Activated CD4-positive, alpha-beta T cell treated with anti-CD3 and anti-CD28 coated beads, Interleukin-2, amount 50 U/mL, for 48 hours (primary cell): ENCODE results near the gene OPCML.
A peak's percentile ranks its signal among the peaks of the same experiment; 100 is the strongest.
"Not testable (repeated sequence)": the region's sequence is repeated elsewhere in the genome, so short reads cannot be mapped to it uniquely, and the experiment has no call there.

ENCODE experiments used
- DNase-seq, 2 experiments: peaks; one replicate each; pipeline ENCODE4 v3.0.0-alpha.2; 2020

OPCML gene

DNA sequence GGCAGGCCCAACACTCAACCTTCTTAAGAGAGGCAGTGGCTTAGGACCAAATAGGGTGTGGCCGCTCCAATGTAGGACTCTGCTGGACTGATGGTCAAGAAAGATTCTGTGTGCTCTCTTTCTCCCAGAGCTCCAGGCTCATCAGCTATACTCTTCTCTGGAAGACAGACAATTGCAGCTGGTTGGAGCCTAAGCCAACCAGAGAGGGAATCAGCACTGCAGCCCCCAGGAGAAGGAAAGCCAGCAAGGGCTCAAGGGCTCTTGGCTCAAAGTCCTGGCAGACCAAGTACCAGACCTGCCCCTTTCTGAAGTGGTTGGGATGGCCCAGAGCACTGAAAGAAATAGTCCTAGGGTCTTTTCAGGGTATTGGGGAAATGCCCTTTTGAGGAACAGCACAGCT is 1084.5 kb downstream of the OPCML start:
- DNase-seq: no peak

DNA sequence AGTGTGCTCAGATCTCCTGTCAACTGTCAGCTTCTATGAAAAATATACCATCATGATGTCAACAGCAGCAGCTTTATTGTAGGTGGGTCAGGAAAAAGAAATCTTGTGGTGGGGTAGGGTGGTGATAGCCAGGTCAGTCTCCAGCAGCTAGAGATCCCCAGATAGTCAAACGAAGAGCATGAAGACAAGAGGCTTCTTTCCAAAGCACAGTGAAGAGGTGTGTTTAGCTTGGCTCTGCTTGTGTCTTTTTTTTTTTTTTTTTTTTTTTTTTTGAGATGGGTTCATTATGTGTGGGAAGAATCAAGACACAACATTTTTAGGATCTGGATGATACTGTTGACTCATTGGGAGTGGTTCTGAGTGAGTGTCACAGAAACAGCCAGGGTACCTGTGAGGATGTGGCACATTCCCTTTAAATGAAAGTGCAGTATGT is 1086.4 kb downstream of the OPCML start:
- DNase-seq: no peak

DNA sequence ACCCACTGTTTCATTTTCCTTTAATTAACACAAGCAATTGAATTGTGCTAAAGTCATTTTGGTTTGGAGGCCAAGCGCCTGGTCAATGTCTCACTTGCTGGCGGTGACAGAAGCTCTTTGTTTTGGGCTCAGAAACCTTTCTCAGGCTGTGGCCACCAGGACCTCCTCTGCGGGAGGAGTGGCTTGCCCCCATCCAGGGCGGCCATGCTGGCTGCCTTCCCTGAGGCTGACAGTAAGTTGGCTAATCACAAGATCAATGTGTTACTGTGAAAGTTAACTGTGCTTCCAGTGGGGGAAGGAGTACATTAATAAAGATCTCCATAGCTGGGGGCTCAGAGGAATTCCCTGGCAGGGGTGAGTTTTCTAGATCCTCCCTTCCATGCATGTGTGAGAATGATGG is 1087.4 kb downstream of the OPCML start:
- DNase-seq: no peak

DNA sequence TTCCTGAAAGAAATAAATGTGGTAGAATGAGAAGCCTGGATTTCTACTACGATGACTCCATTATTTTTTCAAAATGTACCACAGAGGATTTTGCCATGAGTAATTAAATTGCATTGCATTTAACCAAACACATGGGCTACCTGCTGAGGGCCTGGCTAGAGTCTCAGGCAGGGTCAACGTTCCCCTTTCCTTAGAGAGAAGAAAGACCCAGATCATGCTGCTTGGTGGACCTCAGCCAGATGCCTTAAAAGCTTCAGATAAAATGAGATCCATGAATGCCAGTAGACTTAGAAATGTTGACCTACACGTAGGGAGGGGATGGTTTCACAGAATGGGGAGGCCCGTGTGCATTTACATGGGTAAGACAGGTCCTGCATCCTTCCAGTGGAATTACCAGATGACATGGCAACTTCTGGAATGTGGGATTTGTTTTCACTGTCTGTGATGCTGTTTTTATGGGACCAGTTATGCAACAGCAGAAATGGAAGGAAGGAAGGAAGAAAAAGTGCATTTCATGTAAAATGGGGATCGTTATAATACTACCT is 1092.5 kb downstream of the OPCML start:
- DNase-seq: no peak

DNA sequence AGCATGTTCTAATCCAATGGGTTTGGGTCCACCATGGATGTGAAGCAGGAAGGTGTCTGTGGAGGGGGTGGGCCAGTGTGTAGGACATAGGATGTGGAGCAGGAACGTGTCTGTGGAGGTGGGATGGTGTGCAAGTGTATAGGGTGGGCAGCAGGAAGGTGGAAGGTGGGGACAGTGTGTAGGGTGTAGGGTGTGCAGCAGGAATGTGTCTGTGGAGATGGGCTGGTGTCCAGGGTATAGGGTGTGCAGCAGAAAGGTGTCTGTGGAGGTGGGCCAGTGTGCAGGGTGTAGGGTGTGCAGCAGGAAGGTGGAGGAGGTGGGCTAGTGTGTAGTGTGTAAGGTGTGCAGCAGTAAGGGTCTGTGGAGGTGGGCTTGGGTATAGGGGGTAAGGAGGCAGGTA is 1093.9 kb downstream of the OPCML start:
- no peak for DNase-seq

DNA sequence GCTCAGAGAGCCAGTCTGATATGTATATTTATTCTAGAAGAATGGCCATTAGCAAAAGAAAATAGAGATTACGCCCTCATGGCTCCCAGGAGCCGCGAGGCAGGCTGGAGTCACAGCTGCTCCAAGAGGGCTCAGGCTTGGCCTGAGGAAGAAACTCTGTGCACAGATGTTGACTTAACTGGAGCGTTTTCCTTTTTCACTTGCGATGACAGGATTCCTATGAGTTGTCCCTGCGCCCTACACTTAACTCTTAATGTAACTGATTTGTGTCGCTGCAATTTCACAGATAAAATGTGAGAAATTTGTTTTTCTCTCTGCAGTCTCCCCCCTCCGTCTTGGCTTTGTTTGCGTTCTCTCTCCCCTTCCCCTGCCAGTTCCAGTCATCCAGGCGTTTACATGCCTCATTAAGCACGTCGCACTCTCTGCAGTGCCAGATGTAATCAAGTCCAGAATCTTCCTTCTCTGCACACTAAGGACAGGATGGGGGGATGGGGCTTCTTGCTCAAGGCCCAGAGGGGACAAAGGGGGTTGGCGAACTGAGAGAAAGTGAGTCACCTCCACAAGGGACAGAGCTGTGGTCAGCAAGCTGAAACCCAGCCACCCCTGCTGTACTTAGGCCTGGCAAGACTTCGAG is 1101.8 kb downstream of the OPCML start:
- DNase-seq: no peak

DNA sequence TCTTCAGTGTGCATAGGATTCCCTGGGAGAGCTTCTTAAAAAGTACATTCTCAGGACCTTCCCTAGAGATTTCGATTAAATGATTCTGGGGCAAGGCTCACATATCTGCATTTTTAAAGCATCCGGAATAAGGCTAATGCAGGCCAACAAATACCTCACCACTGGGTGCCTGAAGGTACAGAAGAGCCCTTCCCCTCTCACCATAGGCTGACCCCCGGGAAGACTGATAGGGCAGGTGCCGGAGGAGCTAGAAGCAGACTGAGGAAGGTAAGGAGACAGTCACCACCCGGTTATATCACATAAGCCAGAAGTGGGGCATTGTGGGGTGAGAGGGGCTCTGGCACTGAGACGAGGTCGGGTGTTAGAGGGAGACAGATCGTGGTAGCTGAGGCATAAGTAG is 1102.6 kb downstream of the OPCML start:
- no peak for DNase-seq

DNA sequence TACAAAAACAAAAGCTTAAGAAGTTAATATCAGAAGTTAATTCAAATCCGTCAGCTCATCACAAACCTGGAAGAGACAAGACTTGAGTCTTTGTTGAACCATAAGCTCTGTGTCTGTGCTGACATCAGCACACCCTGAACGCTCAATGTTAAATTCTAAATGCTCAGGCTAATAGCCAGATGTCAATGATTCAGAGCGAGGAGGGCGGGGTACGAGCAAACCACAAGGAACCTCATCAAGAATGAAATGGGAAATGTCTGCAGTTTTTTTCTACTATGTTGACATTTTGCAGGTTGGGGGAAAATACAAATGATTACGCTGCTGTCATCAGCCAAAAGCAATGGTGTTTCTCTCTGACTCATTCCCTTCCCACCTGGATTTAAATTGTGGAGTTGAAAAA is 1104.7 kb downstream of the OPCML start:
- no peak for DNase-seq

DNA sequence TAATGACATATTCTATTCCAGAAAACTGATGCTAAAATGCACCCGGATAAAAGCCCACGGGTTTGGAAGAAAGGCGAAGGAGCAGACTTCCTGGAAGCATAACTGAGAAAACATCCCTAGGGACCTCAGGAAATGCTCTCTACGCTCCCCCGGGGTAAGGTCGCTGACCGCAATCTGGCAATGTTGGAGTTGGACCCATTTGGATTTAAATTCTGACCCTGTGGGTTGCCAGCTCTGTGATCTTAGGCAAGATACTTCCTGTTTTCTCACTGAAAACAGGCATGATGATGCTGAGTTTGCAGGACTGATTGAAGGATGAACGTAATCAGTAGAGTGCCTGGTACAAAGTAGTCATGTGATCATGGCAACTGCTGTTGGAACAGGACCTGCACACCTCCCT is 1107.9 kb downstream of the OPCML start:
- no peak for DNase-seq

DNA sequence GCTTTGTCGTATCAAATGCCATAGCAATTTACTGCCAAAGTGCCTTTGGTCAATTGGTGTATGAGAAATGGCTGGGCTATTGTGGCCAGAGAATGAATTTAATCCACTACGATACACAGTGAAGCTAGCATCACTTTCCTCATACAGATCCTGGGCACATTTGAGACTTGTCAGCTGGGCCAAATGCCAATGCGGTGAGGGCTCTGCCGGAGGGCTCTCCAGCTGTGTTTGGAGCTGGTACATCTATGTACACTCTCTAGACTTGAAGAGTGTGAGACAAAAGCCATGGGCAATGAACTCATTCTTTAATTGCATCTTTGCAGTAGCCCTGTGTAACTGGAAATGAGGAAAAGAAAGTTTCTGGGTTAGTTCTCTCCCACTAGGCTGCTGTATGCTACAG is 1109.0 kb downstream of the OPCML start:
- no peak for DNase-seq

DNA sequence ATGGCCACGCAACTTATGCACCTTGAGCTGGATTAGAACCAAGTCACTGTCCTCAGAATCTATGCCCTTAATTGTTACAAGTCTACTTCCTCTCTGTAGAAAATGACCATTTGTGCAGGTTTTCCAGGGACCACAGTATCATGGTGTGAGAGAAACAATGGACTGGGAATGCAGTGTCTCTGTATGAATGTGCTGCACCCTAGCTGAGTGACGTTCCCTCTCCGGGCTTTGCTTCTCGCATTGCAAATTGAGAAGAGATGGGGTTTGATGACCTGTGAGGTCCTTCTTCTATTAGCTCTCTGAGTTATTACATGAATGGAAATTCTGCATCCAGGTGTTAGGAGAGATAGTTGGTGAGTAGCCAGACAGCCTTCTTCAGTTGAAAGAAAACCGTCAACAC is 1109.6 kb downstream of the OPCML start:
- no peak for DNase-seq

DNA sequence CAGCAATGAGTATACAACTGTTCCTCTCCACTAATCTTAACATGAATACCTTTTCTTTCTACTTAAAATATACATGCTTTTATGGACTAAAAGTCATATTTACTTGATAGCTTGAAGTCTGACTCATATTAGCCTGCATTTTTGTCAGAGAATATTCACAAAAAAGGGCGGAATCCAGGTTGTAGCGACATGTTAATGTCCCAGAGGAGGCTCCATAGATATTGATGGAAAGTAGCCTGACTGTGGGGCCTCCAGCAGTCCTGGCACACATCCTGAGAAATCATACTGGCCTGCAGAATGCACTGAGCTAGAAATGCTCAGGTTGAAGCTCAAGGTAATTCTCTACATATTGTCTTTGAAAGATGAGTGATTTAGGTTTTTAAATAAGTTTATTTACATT is 1110.7 kb downstream of the OPCML start:
- DNase-seq: no peak

DNA sequence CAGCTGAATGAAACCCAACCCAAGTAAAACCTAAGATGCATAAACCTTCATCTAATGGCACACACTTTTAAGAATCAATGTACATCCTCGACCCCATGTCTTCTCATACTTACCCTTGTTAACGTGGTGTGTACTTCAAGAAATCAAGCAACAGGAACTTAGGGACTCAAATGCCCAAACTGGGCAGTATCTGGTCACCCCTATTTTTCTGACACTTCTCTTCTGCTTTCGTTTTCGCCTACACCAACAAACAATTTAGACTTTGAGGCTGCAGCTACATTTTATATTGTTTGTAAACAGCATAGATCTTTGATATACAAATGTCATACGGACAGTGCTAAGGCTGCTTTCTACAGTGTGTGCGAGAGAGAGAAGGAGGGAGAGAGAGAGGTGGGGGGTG is 1117.8 kb downstream of the OPCML start:
- no peak for DNase-seq

DNA sequence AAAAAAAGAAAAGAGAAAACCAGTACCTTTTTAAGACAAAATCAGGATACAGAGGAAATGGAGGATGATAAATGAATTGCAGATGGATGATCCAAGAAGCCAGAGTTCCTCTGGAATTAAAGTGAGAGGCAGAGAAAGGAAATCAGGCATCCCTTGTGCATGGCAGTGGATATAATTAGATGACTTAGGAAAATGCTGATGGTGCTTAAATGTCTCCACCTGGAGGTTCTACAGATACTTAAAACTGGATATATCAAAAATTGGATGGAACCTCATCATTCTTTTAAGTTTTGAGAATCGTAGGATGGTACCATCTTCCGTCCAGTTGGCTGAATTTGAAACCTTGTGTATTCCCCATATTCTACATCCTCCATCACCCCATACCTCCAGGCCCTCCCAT is 1121.9 kb downstream of the OPCML start:
- DNase-seq: no peak

DNA sequence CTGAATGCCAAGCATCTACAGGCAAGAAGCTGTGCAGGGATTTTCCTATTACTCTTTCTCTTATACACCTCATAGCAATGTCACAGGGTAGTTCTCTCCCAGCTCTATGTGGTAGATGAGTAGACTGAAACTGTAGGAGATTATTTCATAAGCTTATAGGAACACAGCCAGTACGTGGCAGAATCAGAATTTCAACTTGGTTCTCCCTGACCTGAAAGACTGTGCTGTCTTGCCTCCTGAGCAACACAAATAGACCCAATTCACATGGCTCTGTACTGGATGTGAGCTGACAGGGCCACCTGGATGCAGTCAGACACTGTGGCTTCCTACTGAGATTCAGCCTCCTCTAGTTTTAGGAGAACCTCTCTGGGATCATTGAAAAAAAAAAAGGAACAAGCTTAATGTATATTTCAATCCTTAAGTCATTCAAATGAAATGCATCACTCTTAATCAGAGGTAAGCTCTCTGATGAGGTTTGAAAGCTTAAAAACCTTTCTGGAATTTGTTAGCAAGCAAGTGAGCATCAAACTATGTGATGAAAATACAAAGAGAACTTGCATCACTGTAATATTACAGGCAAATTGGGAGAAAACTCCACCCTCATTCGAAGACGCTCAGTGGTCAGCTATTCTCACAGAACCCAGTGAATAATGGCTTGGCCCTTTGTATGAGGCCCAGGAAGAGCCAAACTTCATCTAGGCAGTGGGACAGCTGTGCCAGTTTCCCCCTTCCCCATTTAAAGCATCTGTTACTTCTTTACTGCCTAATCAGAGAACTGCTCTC is 1122.5 kb downstream of the OPCML start:
- DNase-seq: no peak

DNA sequence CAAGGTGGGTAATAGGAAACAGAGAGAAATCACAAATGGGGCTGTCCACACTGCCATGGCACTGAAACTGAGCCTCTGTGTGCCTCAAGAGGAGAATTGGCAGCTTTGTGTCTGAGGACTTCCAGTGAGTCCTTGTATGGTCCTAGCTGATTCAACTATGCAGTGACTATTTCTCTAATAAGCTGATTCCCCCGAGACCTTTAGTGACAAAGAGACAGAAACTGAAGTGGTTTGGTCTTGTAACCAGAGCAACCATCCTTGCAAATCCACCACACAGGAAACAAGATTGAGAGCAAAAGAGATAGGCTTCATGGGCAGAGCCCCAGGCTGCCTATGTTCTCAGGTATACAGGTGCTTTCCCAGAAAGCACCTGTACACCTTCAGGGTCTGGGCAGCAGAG is 1123.4 kb downstream of the OPCML start:
- DNase-seq: no peak

DNA sequence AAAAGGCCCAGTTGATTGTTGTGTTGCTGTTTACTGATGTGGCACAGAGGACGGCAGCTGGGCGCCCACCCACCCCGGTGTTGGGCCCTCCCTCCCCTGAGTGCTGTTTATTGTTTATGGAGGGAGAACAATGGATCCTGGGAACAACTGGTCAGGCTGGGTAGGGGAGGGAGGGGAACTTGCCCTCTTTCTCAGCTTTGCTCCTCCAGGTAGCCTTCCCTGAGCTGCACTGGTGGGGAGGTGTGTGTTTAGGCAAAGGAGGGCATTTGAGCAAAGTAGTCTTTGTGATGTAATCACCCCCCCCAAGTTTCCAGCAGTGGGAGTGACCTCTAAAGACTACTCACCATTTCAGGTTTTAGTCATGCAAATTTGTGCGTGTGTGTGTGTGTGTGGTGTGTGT is 1126.6 kb downstream of the OPCML start:
- no peak for DNase-seq

DNA sequence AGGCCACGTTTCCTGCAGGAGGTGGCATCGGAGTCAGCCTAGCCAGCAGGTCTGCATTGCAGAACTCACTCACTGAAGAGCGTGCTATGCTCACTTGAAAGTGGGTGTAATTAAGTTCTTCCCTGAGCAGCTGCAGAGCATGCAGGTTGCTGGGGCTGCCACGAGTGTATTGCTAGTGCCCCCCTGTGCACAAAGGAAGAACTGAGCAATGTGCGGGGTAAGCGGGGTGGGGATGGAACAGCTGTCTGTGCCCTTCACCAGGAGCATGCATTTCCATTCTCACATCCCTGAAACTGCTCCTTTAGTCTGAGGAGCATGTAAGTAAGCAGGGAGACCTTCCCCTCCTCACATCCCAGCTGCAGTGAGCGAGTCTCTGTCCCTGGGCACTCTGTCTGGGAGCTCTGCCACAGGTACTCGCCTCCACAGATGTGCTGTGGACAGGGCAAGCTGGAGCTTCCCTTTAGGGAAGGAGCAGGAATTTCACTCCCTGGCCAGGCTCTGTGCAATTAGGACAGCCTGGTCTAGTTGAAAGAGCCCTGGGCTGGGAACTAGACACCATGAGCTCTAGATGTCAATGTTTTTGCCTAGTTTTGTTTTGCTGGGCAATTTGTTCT is 1130.1 kb downstream of the OPCML start:
- DNase-seq: peak; percentile 2 to 10

DNA sequence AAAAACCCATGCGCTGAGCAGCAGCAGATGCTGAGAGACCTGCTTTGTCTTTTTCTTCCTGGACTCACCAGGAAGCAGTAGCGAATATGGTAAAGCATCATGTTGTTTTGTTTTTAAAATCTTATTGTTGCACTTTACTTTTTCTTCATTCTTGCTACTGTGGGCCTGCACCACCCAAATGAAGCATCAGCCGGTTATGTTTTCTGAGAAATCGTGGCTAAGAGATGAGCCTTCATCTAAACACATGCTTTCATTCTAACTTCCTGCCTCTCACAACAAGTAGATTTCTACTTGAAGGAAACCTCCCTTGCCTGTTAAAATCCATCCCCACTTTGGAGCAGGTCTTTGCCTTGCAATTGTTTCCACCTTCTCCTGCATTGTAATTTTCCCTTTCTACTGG is 1136.0 kb downstream of the OPCML start:
- DNase-seq: no peak

DNA sequence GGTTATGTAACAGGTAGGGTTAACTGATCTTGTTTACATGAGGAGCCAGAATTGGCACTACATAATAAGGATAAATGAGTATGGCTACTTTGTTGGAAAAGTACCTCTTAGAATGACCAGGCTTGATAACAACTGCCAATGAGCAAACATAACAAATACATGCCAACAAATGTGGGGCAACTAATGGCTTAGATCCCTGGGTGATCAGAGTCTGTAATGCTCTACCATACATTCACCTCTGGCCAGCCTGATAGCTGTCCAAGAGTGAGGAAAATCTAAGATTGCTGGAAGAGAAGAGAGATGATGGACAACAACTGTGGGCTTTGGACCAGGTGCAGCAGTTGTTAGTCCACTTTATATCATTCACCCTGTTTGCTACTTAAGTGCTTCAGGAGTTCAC is 1136.9 kb downstream of the OPCML start:
- no peak for DNase-seq

DNA sequence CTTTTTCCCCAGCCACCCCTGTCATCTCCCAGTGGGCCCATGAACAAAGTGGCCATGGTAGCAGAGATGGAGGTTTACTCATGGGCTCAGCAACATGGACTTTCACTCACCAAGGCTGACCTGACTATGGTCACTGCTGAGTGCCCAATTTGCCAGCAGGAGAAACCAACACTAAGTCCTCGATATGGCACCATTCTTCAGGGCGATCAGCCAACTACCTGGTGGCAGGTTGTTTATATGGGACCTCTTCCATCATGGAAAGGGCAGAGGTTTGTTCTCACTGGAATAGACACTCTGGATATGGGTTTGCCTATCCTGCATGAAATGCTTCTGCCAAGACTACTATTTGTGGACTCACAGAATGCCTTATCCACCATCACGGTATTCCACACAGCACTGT is 1152.8 kb downstream of the OPCML start:
- DNase-seq: no peak

DNA sequence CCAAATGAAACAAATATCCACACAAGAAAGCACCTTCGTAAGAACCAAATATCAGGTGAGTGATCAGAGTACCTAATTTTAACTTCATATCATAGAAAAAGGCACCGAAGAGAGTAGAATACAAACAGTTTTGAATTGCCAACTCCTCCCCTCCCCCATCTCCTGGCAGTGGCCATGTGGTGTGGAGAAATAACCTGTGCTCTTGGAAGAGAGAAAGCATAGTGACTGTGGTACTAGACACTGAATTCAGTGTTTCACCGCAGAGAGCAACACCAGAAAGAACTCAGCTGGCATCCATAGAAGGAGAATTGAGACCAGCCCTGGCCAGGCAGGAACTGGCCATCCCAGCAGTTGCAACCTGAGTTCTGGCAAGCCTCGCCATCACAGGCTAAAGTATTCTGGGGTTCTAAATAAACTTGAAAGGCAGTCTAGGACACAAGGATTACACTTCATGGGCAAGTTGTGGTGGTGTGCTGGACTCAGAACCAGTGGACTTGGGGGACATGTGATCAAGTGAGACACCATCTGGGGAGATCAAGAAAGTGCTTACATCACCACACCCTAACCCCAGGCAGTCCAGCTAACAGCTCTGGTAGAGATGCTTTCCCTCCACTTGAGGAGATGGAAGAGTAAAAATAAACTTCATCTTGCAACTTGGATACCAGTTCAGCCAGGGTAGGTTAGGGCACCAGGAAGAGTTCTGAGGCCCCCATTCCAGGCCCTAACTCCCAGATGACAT is 1158.7 kb downstream of the OPCML start:
- DNase-seq: no peak

DNA sequence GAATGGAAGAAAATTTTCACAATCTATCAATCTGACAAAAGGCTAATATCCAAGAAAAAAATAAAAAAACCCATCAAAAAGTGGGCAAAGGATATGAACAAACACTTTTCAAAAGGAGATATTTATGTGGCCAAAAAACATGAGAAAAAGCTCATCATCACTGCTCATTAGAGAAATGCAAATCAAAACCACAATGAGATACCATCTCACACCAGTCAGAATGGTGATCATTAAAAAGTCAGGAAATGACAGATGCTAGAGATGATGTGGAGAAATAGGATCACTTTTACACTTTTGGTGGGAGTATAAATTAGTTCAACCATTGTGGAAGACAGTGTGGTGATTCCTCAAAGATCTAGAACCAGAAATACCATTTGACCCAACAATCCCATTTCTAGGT is 1162.2 kb downstream of the OPCML start:
- DNase-seq: not testable (repeated sequence)
